LoVo (cell line): ENCODE measurements around the gene PLA2G2F.

Experiments
- DNase-seq: peaks from one replicate; pipeline ENCODE4 v3.0.0-alpha.2; 2016; ENCODE audit warnings: low spot score

The PLA2G2F gene

DNA sequence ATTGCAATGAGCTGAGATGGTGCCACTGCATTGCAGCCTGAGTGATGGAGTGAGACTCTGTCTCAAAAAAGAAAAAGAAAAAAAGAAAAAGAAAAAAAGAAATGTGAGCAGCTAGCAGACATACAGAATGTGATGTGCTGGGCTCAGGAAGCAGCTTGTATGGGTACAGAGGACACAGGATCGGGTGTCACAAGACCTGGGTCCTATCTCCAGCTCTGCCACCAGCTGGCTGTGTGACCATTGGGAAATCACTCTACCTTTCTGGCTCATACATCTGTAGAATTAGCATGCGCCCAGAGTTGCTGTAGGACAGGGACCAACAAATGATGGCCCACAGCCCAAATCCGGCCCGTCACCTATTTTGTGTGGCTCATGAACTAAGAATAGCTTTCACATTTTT lies 50.5 kb downstream of the PLA2G2F start:
- DNase-seq, result no peak

DNA sequence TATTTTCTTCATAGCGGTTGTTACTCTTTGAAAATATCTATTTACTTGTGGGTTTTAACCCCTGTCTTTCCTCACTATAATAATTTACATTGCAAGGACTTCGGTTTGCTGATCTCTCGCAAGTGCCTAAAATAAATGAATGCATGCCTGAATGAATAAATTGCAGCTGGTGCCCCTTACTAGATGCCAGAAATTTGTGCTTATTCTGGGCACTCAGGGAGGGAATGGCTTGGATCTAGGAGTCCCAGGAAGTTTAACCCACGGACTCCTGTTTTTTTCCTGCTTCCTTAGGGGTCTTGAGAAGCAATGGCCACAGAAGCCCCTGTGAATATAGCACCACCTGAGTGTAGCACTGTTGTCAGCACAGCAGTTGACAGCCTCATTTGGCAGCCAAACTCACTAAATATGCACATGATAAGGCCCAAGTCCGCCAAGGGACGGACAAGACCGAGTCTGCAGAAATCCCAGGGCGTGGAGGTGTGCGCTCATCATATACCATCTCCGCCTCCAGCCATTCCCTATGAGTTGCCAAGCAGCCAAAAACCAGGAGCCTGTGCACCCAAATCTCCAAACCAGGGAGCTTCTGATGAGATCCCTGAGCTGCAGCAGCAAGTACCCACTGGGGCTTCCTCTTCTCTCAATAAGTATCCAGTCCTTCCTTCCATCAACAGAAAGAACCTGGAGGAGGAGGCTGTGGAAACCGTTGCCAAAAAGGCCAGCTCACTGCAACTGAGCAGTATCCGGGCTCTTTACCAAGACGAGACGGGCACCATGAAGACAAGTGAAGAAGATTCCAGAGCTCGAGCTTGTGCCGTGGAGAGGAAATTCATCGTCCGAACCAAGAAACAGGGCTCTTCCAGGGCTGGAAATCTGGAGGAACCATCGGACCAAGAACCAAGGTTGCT lies 51.4 kb downstream of the PLA2G2F start:
- DNase-seq, result no peak

DNA sequence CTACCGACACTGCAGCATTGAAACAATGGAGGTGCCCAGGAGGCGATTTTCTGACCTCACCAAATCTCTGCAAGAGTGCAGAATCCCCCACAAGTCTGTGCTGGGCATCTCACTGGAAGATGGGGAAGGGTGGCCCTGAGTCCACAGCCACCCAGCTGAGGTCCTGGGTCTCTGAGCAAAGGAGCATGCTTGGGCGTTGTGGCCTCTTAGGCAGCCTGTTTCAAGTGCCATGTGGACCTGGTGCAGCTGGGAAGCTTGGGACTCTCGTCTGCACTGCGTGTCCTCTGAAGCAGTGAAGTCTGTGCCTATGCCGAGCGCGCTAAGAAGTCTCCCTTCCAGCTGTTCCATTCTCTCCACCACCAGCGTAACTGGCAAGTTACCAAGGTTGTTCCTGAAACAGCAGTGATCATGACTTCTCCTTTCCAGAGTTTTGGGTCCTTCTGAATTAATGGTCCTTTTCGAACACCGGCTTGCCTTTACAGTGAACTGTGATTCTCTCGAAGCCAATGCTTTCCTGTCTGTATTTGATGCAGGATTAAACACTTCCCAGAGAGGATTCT lies 52.2 kb downstream of the PLA2G2F start:
- no peak for DNase-seq

DNA sequence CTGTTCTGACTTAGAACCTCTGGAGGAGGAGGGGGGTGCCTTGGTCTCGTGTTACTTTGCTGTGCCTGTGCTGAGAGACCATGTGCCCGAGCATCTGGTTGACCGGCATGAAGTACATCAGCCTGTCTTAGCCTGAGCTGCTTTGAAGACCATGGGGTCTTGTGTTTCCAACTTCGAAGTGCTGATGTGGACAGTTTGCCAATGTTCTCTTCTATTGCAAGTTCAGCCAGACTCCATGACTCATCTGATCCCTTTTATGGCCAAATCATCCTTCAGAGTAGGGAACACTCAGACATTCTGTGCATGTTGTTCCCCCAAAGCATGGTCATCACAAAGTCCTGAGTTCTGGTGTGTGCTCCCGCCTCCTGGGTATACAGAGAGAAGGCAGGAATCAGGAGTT lies 53.2 kb downstream of the PLA2G2F start:
- DNase-seq, result no peak

DNA sequence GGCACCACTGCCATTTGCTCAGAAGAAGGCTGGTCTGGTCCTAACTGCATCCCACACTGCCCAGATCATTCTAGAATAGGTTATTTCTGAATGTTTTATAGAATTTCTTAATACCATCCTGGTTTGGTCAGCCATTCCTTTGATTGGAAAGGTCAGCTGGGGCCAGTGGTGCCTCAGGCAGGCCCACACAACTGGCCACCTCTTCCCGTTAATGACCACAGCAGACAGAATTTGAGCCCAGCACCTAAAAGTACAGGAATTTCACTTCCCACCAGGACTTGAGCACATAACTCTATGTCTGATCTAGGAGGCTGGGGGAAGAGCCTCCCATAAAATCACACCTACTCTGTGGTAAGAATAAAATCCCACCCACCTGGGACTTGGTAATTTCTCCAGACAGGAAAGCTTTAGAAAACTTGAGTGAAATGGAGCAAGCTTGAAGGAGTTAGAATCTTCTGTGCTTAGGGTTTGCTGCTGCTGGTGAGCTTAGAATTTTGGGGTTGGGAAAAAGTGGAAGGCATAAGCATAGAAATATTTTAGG lies 53.8 kb downstream of the PLA2G2F start:
- DNase-seq, result no peak

DNA sequence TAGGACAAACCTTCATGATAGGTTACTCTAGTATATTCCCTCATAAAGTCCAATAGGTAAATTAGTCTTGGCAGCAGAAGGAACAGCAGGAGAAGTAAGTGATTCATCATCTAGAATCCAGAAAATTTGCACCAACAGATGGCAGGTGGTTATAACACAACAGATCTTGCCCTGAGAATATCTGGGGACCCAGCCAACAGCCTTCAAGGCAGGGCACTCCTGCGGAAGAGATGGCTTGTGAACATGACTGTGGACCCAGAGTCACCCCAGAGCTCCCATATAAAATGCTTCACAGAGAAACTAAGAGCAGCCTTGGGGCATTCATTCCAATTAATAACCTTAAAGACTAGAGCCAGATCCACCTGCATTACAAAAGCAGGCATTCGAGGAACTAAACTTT lies 55.1 kb downstream of the PLA2G2F start:
- DNase-seq, result peak; percentile 33

DNA sequence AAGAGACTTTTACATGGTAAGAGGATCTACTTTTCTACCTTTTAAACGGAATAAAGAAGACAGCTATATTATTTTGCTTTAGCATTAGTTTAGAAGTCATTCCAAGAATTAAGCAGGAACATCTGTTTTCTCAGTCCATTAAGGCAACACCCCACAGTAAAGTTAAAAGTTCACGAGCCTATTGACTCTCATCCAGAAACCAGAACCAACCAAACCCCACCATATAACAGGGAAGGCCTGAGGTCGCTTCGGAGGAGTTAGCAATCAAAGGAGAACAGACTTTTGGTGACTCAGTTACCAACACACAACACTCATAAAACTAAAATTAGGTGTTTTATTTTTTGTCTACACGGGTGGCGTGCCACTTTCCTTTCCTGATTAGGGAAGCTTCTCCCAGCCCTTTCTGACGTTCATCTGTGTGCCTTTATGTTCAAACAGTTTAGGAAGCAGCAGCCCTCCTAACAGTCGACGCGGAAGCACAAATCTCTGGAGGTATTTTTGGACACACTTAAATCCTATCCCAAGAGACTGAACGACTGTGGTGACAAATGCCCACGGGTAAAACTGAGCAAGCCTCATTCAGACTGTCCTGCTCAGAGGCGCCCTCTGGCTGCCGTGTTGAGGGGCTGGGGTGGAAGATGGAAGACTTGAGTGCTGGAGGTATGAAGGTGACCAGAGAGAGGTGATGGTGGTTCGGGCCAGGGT lies 55.8 kb downstream of the PLA2G2F start:
- peak; percentile 70 for DNase-seq

DNA sequence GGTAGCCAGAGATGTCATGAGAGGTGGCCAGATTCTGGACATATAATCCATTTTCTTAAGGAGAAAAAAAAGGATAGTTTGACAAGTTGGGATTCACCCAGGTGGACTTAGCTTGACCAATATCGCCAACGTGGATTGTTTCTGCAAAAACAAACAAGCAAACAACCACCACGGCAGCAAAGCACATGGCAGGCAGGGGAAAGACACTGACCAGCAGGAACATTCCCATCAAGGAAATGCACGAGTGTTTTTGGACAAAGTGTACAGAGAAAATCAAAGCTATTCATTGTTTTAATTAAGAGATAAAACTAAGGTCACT lies 56.3 kb downstream of the PLA2G2F start:
- DNase-seq, result no peak

DNA sequence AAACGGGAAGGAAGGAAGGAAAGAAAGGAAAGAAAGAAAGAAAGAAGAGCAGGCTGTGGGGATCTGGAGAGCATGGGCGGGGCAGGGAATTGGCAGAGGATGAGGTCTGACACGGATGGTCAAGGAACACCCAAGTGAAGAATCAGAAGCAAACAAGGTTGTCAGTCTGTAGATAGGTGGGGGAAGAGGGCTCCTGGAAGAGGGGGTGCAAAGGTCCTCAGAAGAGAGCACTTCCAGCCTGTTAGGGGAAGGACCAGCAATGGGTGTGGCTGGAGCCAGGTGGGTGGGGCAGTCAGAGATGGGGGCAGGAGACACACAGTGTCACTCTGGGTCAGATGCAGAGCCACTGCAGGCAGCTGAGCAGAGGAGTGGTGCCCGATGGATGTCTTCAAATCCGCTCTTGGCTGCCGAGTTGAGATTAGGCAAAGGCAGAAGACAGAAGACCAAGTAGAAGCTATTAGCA lies 58.2 kb downstream of the PLA2G2F start:
- no peak for DNase-seq

DNA sequence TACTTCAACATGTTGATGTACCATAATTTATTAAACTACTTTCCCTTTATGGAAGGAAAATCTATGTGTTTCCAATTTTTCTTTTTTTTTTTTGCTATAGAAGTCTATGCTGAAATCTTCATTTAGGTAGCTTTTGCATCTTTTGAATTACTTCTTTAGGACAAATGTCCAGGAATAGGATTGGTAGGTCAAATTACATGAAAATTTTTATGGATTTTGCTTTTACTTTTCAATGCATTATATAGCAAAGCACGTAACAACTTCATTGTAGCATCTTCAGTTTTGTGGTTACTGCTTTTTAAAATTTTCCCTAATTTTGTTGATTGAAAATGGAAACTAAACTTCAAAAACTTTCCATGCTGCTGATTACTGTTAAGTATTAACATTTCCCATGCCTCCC lies 59.2 kb downstream of the PLA2G2F start:
- no peak for DNase-seq

DNA sequence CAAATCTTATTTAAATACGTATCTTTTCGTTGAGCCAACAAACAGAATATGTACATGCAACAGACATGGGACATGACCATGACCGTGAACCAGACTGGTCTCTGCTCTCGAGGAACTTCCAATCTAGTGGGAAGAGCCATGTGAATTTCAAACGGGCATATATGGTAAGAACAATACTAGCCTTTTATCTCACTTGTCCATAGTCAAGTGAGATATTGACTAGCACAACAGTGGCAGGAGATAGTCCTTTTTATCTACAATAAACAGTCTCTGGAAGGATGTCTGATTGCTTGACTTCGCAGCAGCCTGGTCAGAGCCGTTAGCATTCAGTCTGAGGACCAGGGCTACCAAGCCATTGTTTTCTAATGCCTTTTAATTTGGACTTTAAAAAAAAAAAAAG lies 59.8 kb downstream of the PLA2G2F start:
- DNase-seq, result no peak

DNA sequence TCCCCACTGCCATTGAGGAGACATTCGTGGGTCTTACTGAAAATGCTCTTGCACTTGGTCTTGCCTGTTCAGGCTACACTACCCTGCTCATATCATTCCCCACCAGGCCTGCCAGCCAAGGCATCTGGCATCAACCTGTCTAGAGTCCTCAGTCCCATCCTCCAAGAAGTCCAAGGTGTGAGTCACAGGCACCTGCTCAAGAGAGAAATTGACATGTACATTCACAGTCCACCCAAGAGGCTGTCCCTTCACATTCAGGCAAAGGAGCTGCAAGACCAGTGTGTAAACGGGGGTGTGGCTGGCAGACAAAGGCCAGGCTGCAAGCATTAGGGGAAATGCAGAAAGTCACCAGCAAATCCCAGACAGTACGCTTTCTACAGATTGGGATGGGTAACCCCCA lies 60.3 kb downstream of the PLA2G2F start:
- DNase-seq, result peak; percentile 40

DNA sequence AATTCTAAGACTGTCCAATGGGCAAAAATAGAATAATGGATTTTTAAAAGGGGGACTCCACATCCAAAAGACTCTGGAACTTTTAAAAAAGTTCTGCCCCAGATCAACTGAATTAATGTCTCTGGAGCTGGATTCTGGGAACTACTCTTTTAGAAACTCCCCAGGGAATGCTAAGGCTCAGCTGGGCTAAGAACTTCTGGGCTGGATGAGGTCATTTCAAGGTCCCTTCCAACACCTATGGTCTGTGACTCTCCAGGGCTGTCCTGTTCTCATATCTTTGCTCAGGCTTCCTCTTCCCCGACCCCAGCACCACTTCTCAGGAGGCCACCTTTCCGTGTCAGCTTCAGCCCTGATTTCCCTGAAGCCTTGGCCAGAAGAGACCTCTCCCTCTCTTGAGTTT lies 60.7 kb downstream of the PLA2G2F start:
- no peak for DNase-seq
